OCI-LY7 (cell line): Measurements from ENCODE around the gene TMEM143.

ENCODE experiments used
- EZH2phosphoT487 ChIP-seq: fragments of 200-600 bp; sonication (generic); IDR thresholded peaks from 2 replicates; pipeline ENCODE4 v1.6.1; 2018; ENCODE audit warnings: low read depth, borderline replicate concordance, mild to moderate bottlenecking, mixed run types, antibody characterized with exemption, low read length, moderate library complexity, mixed read lengths
- TF ChIP-seq, protein P1 (sequence below): fragments of 200-600 bp; sonication (generic); conservative IDR thresholded peaks from 2 replicates; pipeline ENCODE4 v1.5.1; 2014; ENCODE audit warnings: mild to moderate bottlenecking, antibody characterized with exemption, low read length, moderate library complexity, mixed read lengths

- TF ChIP-seq, protein P1, sequence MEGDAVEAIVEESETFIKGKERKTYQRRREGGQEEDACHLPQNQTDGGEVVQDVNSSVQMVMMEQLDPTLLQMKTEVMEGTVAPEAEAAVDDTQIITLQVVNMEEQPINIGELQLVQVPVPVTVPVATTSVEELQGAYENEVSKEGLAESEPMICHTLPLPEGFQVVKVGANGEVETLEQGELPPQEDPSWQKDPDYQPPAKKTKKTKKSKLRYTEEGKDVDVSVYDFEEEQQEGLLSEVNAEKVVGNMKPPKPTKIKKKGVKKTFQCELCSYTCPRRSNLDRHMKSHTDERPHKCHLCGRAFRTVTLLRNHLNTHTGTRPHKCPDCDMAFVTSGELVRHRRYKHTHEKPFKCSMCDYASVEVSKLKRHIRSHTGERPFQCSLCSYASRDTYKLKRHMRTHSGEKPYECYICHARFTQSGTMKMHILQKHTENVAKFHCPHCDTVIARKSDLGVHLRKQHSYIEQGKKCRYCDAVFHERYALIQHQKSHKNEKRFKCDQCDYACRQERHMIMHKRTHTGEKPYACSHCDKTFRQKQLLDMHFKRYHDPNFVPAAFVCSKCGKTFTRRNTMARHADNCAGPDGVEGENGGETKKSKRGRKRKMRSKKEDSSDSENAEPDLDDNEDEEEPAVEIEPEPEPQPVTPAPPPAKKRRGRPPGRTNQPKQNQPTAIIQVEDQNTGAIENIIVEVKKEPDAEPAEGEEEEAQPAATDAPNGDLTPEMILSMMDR, result no peak
- no peak for TF ChIP-seq EZH2phosphoT487
Observed at GRCh38 chr19:48373567-48373966, 9.8 kb upstream of the TMEM143 start.
